ENCODE data around the gene PHF3. TPM values are rescaled to one million over a fixed set of nuclear protein-coding genes. Genes with fewer than 3 reads are reported as not detected.
"Not testable (repeated sequence)": the region's sequence is repeated elsewhere in the genome, so short reads cannot be mapped to it uniquely, and the experiment has no call there.

The PHF3 gene
- total RNA-seq, 2 donors from 2014 or later = 41.0 to 44.8 TPM

DNA sequence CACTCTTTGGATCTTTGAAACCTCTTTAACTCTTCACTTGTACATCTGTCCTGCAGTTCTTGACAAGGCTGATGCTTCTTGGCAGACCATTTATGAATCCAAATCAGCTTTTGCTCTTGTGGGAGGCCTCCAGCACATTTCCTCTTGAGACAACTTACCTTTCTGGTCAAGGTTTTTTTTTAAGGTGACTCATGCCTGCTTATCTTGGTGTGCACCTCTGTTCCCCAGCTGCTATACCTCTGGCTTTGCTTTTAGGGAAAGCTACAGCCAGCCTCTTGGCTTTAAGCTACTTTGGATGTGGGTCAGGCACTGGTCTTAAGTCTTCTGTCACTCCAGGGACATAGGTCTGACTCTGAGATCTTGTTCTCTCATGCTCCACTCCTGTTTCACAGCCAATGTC, 106.5 kb downstream of the PHF3 start:
- intact Hi-C loops (cut with DNase I) = no loop called here
- no peak for DNase-seq (ENCODE audit: low spot score)

DNA sequence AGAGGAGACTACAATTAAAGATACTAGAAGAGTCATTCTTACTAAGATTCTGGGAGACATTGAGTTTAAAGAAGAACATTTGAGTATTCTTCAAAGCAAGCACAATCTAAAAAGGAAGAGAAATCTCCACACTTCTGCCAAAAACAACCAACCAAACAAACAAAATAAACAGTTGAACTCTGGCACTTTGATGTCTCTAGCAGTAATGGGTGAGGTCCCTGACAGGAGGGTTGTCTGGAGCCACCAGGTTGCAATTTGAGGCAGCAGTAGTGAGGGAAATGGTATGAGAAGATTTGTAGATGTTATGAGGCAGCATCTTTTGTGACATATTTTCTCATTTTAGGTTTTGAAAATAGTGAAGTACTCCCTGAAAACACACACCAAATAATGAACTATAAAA, 108.1 kb downstream of the PHF3 start:
- intact Hi-C loops (cut with DNase I) = no loop called here

DNA sequence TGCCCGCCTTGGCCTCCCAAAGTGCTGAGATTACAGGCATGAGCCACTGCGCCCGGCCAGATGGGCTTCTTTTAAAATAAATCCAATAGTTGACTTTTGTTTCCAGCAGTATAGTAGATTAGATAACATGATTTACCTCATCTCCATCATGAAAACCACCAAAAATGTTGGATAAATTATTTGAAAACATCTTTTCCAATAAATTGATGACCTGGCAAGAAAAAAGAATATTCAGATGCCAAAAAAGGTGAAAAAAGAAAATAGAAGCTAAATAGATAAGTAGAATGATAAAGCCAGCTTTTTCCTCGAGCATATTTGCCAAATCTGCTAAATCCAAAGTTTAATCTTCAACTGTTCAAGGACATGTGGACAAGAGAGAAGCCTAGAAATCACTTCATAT, 109.2 kb downstream of the PHF3 start:
- intact Hi-C loops (cut with DNase I) = no loop called here
- DNase-seq (ENCODE audit: low spot score) = no peak

More for the DNA sequence above, 108.1 kb downstream of the PHF3 start:
- DNase-seq (ENCODE audit: low spot score) = no peak

DNA sequence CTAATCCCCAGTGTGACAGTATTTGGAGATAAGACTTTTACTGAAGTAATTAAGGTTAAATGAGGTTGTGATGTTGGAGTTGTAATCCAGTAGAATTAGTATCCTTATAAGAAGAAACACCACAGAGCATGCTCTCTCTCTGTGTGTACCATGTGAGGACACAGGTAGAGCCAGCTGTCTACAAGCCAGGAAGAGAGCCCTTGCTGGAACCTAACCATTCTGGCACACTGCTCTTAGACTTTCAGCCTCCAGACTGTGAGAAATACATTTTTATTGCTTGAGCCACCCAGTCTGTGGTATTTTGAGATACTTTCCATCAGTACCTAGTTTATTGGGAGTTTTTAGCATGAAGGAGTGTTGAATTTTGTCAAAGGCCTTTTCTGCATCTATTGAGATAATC, 110.2 kb downstream of the PHF3 start:
- intact Hi-C loops (cut with DNase I) = no loop called here
- no peak for DNase-seq (ENCODE audit: low spot score)

DNA sequence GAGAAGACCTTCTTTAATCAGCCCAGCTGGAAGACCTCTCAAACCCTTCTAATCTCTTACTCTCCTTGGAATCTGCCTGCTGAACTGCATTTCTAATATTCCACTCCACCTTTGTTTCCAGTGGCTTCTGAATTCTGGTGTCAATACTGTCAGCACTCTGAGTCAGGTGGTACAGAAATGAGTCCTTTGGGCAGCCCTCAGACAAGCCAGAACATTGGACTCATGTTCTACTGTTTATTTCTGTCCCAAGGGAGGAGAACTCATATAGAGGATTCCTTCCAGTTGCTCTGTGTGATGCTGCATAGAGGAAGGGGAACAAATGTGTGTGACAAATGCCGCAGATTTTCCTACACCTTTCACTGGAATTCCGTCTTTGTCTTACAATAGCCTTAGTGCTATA, 114.8 kb downstream of the PHF3 start:
- intact Hi-C loops (cut with DNase I) = no loop called here
- no peak for DNase-seq (ENCODE audit: low spot score)

DNA sequence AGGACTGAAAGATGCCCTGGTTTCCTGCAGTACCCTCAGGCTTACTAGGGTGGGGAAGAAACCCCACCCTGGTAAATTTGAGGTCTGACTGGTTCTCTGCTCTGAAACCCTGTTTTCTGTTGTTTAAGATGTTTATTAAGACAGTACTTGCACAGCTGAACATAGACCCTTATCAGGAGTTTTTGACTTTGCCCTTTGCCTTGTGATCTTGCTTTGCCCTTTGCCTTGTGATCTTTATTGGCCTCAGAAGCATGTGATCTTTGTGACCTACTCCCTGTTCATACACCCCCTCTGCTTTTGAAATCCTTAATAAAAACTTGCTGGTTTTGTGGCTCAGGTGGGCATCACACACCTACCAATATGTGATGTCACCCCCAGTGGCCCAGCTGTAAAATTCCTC, 121.7 kb downstream of the PHF3 start:
- DNase-seq (ENCODE audit: low spot score); intact Hi-C loops (cut with DNase I): not testable (repeated sequence)

DNA sequence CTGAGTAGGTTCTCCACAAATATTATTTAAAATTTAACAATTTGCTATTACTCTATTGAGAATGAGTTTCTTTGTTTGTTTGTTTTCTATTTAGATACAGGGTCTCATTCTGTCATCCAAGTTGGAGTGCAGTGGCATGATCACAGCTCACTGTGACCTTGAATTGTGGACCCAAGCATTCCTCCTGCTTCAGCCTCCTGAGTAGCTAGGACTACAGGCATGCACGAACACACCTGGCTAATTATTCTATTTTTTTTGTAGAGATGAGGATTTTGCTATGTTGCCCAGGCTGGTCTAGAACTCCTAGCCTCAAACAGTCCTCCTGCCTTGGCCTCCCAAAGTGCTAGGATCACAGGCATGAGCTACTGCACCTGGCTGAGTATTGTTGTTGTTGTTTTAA, 122.2 kb downstream of the PHF3 start:
- DNase-seq (ENCODE audit: low spot score) = no peak
- intact Hi-C loops (cut with DNase I) = no loop called here

DNA sequence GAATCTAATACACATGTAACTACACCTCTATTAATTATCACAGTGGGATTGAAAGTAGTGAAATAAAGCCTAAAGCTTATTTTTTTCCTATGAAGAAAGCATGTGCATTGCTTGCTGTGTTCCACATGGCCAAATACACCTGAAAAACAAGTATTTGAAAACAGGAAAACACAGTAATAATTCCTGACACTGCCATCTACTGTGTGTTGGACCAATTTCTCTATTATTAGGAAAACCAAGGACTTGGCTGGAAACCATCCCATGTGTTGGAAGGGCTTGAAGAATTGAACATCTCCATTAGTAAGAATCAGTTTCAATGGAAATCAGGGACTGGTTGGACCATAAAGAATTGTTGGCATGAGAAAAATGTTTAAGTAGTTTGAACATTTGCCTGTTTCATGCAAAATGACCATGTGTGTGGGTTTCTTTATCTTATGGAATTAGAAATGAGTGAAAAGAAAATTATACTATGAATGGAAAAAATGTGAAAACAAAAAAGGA, 124.1 kb downstream of the PHF3 start:
- intact Hi-C loops (cut with DNase I) = loop anchor here (5.0 kb wide), 3 partner anchors 157 to 407 kb away; no protein-coding TSS in a partner anchor
- DNase-seq (ENCODE audit: low spot score) = no peak

DNA sequence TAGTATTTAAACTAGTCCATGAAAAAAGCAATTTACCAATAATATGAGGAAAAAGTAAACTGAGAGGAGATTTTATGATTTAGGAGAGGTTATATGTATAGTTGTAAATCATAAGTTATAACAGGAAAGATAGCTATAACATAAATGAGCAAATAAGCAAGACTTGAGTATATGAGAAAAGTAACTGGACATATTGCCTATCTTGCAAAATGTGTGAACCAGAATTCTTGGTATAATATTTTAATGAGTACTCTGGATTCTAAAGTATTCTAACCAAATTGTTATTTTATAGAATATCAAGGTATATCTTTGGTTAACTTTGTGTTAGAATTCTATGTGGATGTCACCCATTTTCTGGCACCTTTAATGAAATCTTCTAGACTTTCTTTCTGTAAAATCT, 124.6 kb downstream of the PHF3 start:
- intact Hi-C loops (cut with DNase I) = loop anchor here (5.0 kb wide), 3 partner anchors 158 to 408 kb away; no protein-coding TSS in a partner anchor
- DNase-seq (ENCODE audit: low spot score) = no peak

DNA sequence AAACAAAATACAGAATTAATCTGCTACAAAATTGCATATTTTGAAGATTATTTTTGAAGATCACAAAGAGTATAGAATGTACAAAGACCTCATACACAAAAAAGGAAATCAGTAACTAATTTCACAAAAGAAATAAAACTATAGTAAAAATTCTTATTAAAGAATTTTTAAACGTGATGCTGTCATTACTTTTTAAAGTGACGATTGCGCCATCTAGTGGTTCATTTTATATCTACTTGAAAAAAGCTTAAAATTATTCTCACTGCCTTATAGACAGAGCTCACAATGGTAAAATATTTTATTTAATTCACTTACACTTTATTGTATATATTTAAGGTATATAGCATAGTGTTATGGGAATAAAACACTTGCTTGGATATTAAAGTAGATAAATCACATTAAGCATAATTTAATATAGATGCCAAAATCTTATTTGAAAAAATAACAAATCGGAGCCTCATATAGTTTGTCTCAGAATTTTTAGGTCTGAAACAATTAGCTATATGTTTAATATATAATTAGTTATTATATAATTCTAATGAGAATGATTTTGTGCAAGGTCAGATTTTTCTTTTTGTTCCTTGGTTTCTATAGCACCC, 128.8 kb downstream of the PHF3 start:
- no peak for DNase-seq (ENCODE audit: low spot score)
- intact Hi-C loops (cut with DNase I) = loop anchor here (5.0 kb wide), 3 partner anchors 162 to 412 kb away; no protein-coding TSS in a partner anchor

Other genes starting within 250 kb of the PHF3 start
- 10 to 100 TPM; 18.2 to 27.5 TPM for gene PTP4A1, start 63.3 kb upstream of the PHF3 start, total RNA-seq

Measured in posterior vena cava (tissue), 2 donors.